ENCODE measurements around the gene AGBL4.

GRCh38 chr1:48873944-48874343, 1149.8 kb downstream of the AGBL4 start:
- TF ChIP-seq CTCF (IDR thresholded peaks at IDR 0.05 in 4 of 5, conservative IDR thresholded peaks at IDR 0.05 in 1 of 5) (no peak), POLR2A (IDR thresholded peaks at IDR 0.05) (no peak)
